GM21786 (cell line): ENCODE results near the gene EGR2.

Experiments used
- ATAC-seq: cut with Tn5 transposase; IDR thresholded peaks from one replicate; pipeline ENCODE4 v1.9.1; 2021; ENCODE audit not compliant: unreplicated experiment

Gene EGR2

GRCh38 chr10:62818426-62819011 lies 2.4 kb upstream of the EGR2 start:
- no peak for ATAC-seq

GRCh38 chr10:62817766-62818425 lies 1.7 kb upstream of the EGR2 start:
- peak; percentile 29 for ATAC-seq

- ATAC-seq: no peak
Measured at GRCh38 chr10:62817121-62817765, 1.1 kb upstream of the EGR2 start.

GRCh38 chr10:62816076-62816330 lies 163 bp downstream of the EGR2 start:
- no peak for ATAC-seq

- ATAC-seq: no peak
Measured at GRCh38 chr10:62815381-62816075, 638 bp downstream of the EGR2 start.

- no peak for ATAC-seq
Measured at GRCh38 chr10:62814756-62815380, 1.3 kb downstream of the EGR2 start.

- ATAC-seq: no peak
Measured at GRCh38 chr10:62813981-62814380, 2.2 kb downstream of the EGR2 start.

- no peak for ATAC-seq
Measured at GRCh38 chr10:62813453-62813852, 2.7 kb downstream of the EGR2 start.

- no peak for ATAC-seq
Measured at GRCh38 chr10:62812672-62813439, 3.3 kb downstream of the EGR2 start.

- ATAC-seq: peak; percentile 33
Measured at GRCh38 chr10:62811159-62811875, 4.8 kb downstream of the EGR2 start.

- no peak for ATAC-seq
Measured at GRCh38 chr10:62810156-62810902, 5.8 kb downstream of the EGR2 start.

- no peak for ATAC-seq
Measured at GRCh38 chr10:62806251-62806650, 9.9 kb downstream of the EGR2 start.

- ATAC-seq: peak; percentile 4
Measured at GRCh38 chr10:62805231-62806099, 10.7 kb downstream of the EGR2 start.

- peak; percentile 83 for ATAC-seq
Measured at GRCh38 chr10:62804356-62805230, 11.6 kb downstream of the EGR2 start, which contains the start of gene ADO. ADO (plus strand) TSS chr10:62804720; CDS start chr10:62805060, 340 bp downstream.

- ATAC-seq: no peak
Measured at GRCh38 chr10:62803724-62804355, 12.3 kb downstream of the EGR2 start.

- ATAC-seq: no peak
Measured at GRCh38 chr10:62801871-62802270, 14.3 kb downstream of the EGR2 start.

GRCh38 chr10:62796896-62797295 lies 19.3 kb downstream of the EGR2 start:
- ATAC-seq: no peak
